Skeletal muscle cell (primary cell): ENCODE data around the gene ZNF536.
"Not testable (repeated sequence)": the region's sequence is repeated elsewhere in the genome, so short reads cannot be mapped to it uniquely, and the experiment has no call there.

ENCODE experiments used
- DNase-seq: peaks from one replicate; pipeline ENCODE4 v3.0.0-alpha.2; 2010; ENCODE audit warnings: low read depth
- H3K4me3 ChIP-seq: 2 replicates; pipeline ENCODE4 v1.5.1; 2011; ENCODE audit warnings: low read depth, mild to moderate bottlenecking, control low read depth, low read length, moderate library complexity

Gene ZNF536

GRCh38 chr19:30406220-30407067 lies 34.3 kb downstream of the ZNF536 start:
- no peak for DNase-seq
- H3K4me3 ChIP-seq: no peak overlapping the region

DNA sequence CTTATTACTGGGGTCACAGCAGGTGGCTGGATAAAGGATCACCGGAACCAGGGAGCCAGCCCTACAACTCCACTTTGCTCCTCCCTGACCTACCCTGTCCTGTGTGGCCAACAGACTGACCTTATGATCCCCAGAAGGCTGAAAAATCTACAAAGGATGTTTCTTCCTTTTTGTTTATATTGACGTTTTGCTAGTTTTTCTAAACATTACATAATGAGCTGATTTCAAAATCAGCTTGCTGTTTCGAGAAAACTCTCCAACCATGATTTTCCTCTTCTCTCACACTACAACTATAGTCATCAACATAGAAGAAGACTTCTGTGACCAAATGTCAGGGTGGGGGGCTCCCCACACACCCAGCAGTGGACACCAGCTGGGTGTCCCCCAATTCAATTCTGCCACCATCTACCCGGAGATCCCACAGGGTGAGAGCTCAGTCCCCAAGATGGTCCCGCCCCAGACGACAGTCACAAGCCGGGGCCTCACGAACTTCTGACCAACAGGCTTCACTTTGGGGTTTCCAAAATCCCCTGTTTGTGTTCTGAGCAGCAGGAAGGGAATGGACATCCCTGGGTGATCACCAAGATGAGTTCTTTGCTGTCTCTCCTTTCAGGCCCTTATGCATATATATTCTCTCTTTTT lies 35.0 kb downstream of the ZNF536 start:
- no peak overlapping the region for H3K4me3 ChIP-seq
- no peak for DNase-seq

DNA sequence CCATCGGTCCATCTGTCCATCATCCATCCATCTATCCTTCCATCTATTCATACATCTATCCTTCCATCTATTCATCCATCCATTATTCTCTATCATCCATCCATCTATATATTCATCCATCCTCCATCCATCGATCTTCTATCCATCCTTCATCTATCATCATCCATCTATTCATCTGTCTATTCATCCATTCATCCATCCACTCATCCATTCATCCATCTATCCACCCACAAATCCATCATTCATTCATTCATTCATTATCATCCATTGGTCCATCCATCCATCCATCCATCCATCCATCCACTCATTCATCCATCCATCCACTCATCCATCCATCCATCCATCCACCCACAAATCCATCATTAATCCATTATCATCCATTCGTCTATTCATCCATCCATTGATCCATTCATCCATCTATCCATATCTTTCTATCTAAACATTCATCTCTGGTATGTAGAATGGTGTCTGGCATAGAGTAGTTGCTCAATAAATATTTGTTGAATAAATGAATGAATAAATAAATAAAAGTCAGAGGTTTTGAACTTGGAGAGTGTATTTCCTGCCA lies 36.6 kb downstream of the ZNF536 start:
- no peak for DNase-seq
- H3K4me3 ChIP-seq: no peak overlapping the region

- no peak for DNase-seq
- no peak overlapping the region for H3K4me3 ChIP-seq
Observed at GRCh38 chr19:30411714-30412113, 39.5 kb downstream of the ZNF536 start.

- H3K4me3 ChIP-seq: no peak overlapping the region
- DNase-seq: no peak
Observed at GRCh38 chr19:30416375-30416774, 44.2 kb downstream of the ZNF536 start.

- DNase-seq, H3K4me3 ChIP-seq: not testable (repeated sequence)
Observed at GRCh38 chr19:30417166-30417565, 45.0 kb downstream of the ZNF536 start.

DNA sequence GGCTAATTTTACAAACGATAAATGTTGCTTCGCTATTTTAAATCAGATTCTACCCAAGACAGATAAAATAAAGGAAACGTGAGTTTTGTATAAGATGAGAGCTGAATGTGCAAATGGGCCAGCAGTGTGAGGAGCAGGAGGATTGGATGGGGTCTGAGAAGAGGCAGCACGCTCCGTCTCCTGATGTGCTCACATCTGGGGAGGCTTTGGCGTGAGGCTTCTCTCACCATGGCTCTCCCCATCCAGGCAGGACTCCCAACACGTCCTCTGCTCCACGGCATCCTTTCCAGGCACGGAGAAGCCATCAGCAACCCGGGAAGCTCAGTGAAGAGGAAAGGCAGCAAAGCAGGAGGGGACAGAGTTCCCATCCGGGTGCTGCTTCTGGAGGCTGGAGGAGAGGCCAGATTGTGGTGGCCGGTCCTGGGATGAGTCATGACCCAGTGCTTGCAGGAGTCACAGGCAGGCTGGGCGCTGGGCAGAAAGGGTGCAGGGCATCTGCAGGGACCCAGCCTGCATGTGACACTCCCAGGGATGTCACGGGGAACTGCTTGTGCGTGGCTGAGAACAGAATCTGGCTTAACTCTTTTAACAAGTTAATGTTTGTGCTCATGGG lies 47.5 kb downstream of the ZNF536 start:
- DNase-seq: no peak
- no peak overlapping the region for H3K4me3 ChIP-seq

DNA sequence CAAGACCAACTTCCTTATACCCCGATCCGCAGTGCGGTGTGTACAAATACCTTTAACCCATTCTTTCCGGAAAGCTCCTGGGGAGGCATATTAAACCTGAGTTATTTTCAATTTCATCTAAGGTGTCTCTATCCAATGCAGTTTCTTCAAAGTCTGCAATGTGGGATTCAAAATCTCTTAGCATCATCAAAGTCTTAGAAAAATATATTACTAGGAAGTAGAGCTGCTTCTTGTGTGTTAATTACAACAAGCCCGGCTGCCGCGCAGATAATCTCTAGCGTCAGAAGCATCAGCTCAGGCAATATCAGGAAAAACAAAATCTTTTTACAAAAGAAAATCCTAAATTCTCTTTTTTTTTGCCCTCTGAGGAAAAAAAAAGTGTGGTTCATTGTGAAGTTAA lies 48.1 kb downstream of the ZNF536 start:
- DNase-seq: no peak
- H3K4me3 ChIP-seq: no peak overlapping the region

- H3K4me3 ChIP-seq: no peak overlapping the region
- no peak for DNase-seq
Observed at GRCh38 chr19:30420881-30421280, 48.7 kb downstream of the ZNF536 start.

GRCh38 chr19:30421571-30421970 lies 49.4 kb downstream of the ZNF536 start:
- H3K4me3 ChIP-seq: no peak overlapping the region
- DNase-seq: no peak

DNA sequence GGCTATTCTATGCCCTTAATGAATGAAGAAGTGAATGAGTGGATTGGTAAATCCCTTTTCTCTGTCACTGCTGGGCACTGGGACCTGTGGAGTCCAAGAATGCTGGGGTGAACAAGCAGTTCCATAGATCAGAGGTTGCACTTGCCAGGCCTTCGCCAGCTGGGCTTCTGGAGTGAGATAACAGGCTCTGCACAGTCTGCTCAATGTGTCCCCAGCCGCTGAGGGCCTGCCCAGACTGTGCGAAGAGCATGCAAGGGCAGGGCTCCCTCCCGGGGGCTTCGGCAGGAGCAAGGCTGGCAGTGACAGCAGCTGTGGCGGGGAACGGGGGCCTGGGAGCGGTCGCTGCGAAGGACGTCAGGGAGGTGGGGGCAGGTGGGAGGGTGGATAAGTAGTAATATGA lies 51.3 kb downstream of the ZNF536 start:
- no peak for DNase-seq

GRCh38 chr19:30425885-30426838 lies 54.0 kb downstream of the ZNF536 start:
- no peak overlapping the region for H3K4me3 ChIP-seq
- DNase-seq: no peak

More for the DNA sequence above, 51.3 kb downstream of the ZNF536 start:
- H3K4me3 ChIP-seq: no peak overlapping the region

DNA sequence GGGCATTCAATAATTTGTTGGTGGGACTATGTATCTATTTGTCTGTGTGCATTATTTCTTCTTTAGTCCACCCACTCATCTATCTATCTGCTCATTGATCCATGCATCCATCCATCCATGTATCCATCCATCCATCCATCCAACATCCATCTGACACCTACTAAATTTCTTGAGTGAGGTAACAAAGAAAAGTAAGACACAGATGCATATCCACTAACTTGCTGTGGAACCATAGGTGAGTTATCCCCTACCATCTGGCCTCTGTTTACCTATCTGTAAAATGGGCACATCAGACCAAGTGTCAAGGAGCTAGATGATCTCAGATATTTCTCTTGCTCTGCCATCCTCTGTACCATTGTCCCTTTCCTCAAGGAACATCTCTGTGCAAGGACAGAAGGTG lies 54.7 kb downstream of the ZNF536 start:
- H3K4me3 ChIP-seq: no peak overlapping the region
- no peak for DNase-seq

DNA sequence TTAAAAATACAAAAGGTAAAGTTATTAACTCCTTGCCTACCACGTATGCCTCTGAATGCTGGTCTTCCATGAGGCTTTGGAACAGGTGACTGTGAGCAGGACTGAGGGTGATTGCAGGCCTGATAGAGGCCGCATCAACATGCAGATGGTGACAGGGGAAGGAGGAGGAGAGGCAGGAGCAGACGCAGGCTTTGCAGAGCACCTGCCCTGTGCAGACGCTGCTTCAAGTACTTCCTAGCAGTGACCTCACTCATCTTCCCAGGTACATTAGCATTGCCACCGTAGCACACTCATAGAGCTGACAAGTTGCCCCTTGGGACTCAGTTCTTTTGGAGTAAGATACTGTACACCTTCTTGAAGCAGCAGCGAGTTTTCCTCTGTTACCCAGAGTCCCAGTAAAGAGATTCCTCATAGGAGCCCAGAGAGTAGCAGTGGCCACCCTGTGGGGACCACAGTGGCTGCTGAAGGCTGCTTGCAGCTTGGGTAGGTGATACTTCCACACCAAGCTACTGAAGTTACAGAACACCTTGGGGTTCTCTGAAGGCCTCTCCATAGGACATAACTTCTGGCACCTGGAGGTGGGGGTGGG lies 56.0 kb downstream of the ZNF536 start:
- H3K4me3 ChIP-seq: no peak overlapping the region
- DNase-seq: no peak

DNA sequence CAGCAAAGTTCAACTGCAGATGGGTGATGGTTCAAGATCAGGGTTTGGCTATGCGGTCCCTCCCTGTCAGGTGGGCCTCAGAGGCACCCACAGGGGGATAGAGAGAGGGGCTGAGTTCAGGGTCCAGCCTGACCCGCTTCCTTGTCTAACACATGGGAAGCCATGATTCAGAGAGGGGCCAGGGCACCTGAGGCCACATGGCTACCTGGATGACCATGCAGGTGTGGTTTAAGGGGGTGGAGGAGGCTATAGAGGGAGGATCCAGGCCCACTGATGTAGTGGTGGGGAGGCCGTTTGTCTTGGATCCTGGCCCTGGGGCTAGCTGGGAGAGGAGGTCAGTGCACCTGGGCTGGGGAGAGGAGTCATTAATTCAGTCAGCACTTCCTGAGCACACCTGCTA lies 56.7 kb downstream of the ZNF536 start:
- H3K4me3 ChIP-seq: no peak overlapping the region
- DNase-seq: no peak

DNA sequence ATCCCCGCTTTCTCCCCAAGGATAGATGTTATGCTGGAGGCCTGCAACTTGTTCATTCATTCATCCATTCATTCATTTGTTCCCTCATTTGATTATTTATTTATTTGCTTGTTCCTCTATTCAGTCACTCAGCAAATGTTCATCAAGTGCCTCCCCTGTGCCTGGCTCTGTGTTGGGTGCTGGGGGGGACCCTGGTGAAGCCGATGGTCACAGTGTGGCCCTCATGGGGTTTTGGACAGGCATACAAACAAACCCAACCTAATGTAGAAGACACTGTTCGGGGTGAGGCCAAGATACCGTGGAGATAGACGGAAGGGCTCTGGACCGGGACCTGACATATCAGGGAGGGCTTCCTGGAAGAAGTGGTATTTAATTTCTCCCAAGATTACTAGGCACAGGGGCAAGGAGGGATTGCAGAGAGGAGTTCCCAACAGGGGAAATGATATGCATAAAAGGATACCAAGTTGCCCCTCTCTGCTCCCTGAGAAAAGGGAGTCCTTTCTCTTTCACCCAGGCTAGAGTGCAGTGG lies 58.1 kb downstream of the ZNF536 start:
- no peak for DNase-seq
- no peak overlapping the region for H3K4me3 ChIP-seq

GRCh38 chr19:30431591-30431990 lies 59.4 kb downstream of the ZNF536 start:
- no peak overlapping the region for H3K4me3 ChIP-seq
- DNase-seq: no peak

- H3K4me3 ChIP-seq: no peak overlapping the region
- DNase-seq: no peak
Observed at GRCh38 chr19:30434797-30435594, 62.8 kb downstream of the ZNF536 start.
